ENCODE measurements around the gene EMILIN3.
A peak's percentile ranks its signal among the peaks of the same experiment; 100 is the strongest.

EMILIN3 gene

DNA sequence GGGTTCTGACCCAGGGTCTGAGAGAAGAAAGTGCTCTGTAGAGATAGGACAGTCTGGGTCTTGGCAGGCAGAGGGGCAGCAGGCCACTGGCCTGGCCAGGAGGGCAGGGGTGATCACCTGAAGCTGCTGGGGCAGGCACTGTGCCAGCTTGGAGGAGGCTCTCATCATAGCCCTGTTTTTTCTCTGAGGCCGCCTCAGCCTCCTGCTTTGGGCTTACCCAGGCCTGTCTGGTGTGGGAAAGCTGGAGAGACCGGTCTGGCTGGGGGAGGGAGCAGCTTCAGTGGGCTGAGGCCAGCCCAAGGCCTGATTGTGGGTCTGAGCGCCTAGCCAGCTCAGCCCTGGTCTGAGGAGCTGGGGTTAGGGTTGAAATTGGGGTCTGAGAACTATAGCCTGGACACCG, 22.1 kb downstream of the EMILIN3 start:
- no peak for DNase-seq

DNA sequence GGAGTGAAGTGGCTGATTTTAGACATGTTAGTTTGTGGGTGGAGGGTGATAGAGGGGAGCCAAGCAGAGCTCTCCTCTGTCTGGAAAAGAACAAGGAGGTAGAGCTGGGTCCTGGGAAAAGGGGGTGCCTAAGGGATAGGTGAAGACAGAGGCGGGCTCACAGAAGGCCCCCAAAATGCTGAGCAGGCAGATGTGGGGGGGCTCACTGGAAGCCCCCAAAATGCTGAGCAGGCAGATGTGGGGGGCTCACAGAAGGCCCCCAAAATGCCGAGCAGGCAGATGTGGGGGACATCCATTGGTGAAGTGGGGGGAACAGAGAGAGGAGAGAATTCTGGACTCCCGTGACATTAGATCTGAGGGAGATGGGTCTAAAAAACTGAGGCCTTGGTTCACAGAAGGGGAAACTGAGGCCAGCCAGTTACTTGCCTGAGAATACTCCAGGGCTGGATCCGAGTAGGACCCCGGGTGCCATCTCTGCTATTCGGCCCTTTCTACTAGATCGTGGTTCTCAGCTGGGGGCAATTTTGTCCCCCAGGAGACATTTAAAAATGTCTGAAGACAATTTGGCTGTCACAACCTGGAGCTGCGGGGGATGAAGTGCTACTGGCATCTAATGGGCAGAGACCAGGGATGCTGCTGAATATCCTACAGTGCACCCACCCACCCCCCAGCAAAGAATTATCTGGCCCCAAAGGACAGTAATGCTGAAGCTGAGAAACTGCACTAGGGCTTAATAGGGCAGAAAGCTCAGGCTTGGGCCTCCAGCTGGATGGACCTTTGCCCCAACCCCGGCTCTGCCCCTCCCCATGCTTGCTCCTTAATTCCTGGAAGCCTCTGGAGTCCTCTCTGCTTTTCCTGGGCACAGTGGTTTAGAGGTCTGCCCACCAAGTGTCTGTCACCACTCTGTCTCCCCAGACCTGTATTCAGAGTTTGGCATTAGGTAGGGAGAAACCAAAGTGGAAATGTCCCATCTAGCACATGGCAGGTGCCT, 23.8 kb downstream of the EMILIN3 start:
- DNase-seq = no peak

- DNase-seq = peak; percentile 89
These were observed 26.1 kb downstream of the EMILIN3 start, which contains the start of gene LPIN3 for GRCh38 chr20:41340327-41341055. Gene LPIN3, plus strand, starts transcription at chr20:41340821. Its CDS starts 4,983 bp downstream, at chr20:41345804.

GRCh38 chr20:41339957-41340326, 26.7 kb downstream of the EMILIN3 start:
- peak; percentile 83 for DNase-seq

DNA sequence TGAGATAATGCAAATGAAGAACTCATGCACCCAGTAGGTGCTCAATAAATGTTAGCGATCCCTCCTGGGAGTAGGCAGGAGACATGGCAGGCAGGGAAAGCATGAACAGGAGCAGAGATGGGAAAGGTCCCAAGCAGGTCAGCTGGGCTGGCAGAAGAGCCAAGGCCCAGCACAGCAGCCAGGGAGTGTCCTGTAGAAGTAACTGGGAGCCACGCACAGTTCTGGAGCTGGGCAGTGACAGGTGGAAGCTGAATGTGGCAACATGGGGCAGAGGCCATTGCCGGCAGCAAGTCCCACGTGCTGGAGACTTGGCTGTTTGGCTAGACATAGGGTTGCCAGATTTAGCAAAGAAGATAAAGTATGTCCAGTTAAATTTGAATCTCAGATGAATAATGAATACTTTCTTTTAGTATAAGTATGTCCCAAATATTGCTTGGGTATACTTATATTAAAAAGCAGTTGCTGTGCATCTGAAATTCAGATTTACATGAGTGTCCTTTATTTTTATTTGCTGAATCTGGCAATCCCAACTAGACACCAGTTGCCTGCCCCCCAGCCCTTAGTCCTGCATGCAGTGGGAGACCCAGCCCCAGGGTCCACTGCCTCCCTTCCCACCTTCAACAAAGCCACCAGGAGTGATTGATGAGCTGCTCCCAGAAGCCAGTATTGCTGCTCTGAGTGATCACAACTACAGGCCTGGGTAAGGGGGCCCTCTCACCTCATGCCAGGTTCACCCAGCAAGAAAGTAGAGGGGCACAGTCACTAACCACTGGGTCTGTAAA, 29.7 kb downstream of the EMILIN3 start:
- no peak for DNase-seq

DNA sequence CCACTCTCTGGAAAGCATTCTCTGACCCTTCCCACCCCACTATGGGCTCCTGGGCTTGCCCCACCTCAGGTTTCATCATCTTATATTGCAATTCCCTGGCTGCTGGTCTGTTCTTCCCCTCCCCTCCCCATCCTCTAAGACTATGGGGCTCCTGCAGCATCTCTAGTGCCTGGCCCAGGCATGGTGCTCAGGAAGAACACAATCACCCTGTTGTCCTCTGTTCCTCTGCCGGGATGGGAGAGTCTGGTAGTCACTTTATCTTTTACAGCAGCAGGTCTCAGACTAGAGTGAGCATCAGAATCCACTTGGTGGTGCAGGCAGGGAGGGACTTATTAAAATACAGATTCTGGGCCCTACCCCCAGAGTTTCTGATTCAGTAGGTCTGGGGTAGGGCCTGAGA, 31.0 kb downstream of the EMILIN3 start:
- DNase-seq = no peak

DNA sequence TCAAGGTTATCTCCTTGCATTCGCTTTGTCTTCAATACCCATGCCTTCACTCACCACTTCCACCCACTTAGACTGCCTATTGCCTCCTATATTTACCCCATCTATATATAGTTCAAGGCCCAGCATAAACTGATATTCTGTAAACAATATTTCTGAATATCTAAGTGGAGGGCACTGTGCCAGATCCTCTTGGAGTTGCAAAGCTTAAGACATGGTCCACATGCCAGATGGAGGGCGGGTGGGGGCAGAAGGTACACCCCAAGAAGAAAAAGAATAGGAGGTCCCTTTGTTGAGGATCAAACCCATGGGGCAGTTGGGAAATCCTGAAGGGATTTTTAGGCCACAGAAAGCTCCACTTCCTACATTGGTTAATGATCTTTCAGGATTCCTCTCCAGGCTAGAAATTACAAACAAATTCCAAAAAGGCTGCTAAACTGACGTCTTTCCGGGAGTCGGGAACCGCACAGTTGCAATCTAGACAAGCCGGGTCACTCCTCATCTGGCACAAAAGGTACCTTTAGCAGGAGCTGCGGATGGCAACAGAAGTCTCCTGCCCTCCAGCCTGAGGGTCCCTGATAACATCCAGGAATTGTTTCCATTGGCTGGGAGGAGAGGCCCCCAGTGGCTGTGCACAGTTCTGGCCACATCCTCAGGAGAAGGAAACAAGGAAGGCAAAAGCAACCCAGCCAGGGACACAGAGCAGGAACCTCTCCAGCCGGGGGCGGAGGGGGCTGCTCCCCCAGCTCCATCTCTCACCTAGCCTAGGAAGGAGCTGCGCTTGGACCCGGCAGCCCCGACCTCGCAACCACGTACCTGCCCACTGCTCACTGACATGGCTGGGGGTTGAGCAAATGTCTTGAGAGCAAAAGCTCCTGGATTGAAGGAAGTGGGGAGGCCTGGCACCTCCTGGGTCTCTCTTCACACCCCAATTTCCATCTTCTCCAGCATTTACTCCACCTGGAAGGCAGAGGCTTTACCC, 31.9 kb downstream of the EMILIN3 start:
- DNase-seq = no peak

- no peak for DNase-seq
These were observed 32.6 kb downstream of the EMILIN3 start for GRCh38 chr20:41334036-41334435.

DNA sequence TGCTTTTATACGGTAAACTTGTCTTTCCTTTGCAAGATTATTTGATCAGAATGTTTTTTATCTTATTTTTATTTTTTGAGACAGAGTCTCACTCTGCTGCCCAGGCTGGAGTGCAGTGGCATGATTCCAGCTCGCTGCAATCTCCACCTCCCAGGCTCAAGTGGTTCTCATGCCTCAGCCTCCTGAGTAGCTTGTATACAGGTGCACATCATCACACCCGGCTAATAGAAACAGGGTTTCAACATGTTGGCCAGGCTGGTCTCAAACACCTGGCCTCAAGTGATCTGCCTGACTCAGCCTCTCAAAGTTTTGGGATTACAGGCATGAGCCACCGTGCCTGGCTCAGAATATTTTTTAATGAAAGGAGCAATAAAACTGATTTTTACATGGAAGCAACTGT, 34.9 kb downstream of the EMILIN3 start:
- no peak for DNase-seq

DNA sequence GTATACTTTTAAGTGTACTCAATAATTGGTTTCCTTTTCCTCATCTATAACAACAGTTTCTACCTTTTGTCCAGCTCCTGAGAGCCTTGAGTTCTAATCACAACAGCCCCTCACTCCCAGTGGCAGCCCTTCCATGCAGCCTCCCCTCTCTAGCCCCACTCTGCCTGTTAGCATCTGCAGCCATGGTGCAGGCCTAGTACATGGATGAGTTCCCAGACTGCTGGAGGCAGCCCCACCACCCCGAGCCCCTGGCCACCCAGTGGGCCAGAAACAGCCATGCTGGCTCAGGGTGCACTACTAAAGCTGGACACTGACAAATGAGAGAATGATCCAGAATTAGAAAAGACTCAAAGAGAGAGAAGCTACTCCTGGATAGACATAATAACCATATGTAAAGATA, 35.7 kb downstream of the EMILIN3 start:
- DNase-seq = no peak

DNA sequence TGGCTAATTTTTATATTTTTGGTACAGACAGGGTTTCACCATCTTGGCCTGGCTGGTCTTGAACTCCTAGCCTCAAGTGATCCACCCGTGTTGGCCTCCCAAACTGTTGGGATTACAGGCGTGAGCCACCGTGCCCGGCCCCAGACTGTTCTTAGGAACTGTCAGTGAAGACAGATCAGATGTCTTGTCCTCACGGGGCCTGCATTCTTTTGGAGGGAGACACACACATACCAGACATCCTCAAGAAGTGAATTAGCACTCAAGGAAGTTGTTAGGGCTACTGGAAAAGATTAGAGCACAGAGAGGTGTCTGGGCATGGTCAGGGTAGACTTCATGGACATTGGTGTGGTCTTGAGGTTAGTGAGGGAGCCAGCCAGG, 36.3 kb downstream of the EMILIN3 start:
- no peak for DNase-seq

GRCh38 chr20:41329435-41330342, 36.9 kb downstream of the EMILIN3 start:
- DNase-seq = peak; percentile 50

GRCh38 chr20:41327178-41327577, 39.4 kb downstream of the EMILIN3 start:
- no peak for DNase-seq

DNA sequence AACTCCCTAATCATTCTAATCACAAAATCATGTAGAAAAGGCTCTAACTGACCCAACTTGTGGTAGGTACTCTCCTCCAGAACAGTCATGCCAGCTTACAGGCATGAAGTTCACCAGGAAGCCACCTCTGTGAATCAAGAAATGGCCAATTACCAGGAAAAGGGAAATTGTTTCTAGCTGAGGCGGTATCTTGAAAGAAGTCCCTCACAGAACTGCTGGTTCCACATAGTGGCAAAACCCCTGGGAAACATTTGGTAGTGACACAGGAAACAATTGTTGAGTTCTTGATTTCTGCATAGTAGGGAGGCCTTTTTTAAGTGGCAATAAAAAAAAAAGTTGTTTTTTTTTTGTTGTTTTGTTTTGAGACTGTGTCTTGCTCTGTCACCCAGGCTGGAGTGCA, 45.6 kb downstream of the EMILIN3 start:
- DNase-seq = no peak

DNA sequence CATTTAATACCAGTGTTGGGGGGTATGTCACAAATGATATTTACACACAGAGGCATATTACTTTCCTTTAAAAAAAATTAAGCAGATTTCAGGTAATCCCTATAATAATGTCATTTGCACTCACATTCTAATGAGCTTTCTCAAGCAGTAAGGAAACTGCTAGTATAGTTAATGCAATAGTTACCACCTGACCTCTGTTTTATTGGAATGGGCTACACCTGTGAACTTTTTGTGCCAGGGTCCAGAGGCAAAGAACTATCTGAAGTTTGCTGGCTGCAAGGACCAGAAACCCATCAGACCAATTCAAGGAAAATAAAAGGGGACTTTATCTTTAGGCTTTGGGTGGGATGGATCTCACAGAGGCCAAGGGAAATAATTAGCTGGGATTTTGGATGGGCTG, 46.2 kb downstream of the EMILIN3 start:
- DNase-seq = no peak

GRCh38 chr20:41318271-41318649, 48.4 kb downstream of the EMILIN3 start:
- DNase-seq = no peak

- peak; percentile 96 for DNase-seq
These were observed 48.9 kb downstream of the EMILIN3 start, which contains the start of gene ZHX3 for GRCh38 chr20:41317546-41318270. Gene ZHX3, minus strand, starts transcription at chr20:41317731. Its CDS starts 112,815 bp downstream, at chr20:41204916.

GRCh38 chr20:41316602-41317545, 49.7 kb downstream of the EMILIN3 start:
- peak; percentile 62 for DNase-seq

DNA sequence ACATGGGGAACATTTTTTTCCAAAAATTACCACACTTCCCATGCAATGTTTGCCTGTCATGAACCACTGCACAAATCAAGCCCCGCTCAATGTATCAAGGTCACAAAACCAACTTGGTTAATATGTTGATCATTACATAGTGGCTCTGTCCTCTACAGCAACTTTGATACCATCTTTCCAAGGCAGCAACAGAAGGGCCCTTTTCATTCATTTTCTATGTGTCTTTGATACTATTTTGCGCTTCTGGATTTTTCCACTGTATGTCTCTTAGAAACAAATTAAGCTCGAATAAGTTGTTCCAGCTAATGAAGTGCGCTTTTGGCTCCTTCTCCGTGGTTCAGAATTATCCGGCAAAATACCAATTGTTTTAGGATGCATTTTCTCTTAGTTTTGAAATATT, 50.6 kb downstream of the EMILIN3 start:
- no peak for DNase-seq

All from hematopoietic multipotent progenitor cell treated with erythropoietin and hydrocortisone succinate and interleukin-3 and kit ligand, for 8 days (in vitro differentiated cells).